Lower leg skin (tissue), 3 donors: Measurements from ENCODE around the gene EYA2.

ENCODE experiments used
- POLR2A ChIP-seq, 2 donors: fragments of 450-650 bp; IDR thresholded peaks; one replicate each; pipeline ENCODE4 v1.6.1; 2016 to 2017; ENCODE audit warnings: antibody characterized with exemption in 2 of 2, mild to moderate bottlenecking in 1 of 2, moderate library complexity in 1 of 2
- TF ChIP-seq, protein P1 (sequence below), 3 donors: fragments of 450-650 bp; IDR thresholded peaks; one replicate each; pipeline ENCODE4 v1.5.1; 2016; ENCODE audit warnings: antibody characterized with exemption in 3 of 3, mild to moderate bottlenecking in 3 of 3, moderate library complexity in 2 of 3

DNA sequence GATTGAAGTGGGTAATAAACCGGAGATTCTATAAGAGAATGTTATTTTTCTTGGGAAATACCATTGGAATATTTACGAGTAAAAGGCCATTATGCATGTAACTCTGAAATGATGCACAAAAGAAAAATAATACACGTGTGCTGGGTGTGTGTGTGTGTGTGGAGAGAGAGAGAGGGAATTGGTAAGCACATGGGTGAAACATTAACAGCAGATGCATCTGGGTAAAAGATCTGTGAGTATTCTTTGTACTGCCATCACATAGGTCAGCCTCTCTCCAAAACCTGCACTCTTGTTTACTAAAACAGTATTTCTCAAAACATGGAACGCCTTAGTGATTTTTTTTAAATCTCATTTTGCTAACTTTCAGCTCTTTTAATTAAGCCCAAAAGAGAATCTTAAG lies 28.9 kb downstream of the EYA2 start:
- TF ChIP-seq, protein P1, sequence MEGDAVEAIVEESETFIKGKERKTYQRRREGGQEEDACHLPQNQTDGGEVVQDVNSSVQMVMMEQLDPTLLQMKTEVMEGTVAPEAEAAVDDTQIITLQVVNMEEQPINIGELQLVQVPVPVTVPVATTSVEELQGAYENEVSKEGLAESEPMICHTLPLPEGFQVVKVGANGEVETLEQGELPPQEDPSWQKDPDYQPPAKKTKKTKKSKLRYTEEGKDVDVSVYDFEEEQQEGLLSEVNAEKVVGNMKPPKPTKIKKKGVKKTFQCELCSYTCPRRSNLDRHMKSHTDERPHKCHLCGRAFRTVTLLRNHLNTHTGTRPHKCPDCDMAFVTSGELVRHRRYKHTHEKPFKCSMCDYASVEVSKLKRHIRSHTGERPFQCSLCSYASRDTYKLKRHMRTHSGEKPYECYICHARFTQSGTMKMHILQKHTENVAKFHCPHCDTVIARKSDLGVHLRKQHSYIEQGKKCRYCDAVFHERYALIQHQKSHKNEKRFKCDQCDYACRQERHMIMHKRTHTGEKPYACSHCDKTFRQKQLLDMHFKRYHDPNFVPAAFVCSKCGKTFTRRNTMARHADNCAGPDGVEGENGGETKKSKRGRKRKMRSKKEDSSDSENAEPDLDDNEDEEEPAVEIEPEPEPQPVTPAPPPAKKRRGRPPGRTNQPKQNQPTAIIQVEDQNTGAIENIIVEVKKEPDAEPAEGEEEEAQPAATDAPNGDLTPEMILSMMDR (IDR thresholded peaks at IDR 0.05): no peak
- TF ChIP-seq POLR2A (IDR thresholded peaks at IDR 0.05): no peak
